Astrocyte of the spinal cord (primary cell): ENCODE results near the gene ARHGAP44.
"Not testable (repeated sequence)": the region's sequence is repeated elsewhere in the genome, so short reads cannot be mapped to it uniquely, and the experiment has no call there.

Experiments used
- DNase-seq: peaks from one replicate; pipeline ENCODE4 v3.0.0; 2011; ENCODE audit warnings: low read depth, low spot score
- H3K4me3 ChIP-seq: 2 replicates; pipeline ENCODE4 v1.5.1; 2011; ENCODE audit warnings: low read depth, mild to moderate bottlenecking, low read length, moderate library complexity
- in situ Hi-C: cut with HindIII; loops from 2 replicates; pipeline ENCODE4 v1.10.0; 2017; ENCODE audit warnings: low sequenced_read_pairs
- TF ChIP-seq, protein P1 (sequence below): IDR thresholded peaks from 2 replicates; pipeline ENCODE4 v1.5.1; 2012; ENCODE audit warnings: low read depth, mild to moderate bottlenecking, low read length, inconsistent platforms

The ARHGAP44 gene

DNA sequence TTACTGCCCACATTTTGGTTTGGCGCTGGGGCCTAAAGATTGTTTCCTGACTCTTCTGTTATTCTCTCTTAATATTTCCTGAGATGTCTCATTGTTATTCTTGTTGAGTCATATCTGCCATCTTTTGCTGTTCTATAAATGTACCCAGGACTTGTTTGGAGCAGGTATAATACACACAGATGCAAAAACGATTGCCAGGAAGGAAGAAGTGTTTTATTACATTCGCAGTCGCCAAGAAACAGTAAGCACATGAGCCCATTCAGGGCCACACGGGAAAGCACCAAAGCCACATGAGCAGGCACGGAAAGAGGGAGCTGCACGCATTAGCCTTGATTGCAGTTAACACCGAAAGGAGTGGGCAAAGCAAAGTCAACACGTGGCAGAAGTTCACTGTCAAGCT is 70.2 kb downstream of the ARHGAP44 start:
- TF ChIP-seq, protein P1, sequence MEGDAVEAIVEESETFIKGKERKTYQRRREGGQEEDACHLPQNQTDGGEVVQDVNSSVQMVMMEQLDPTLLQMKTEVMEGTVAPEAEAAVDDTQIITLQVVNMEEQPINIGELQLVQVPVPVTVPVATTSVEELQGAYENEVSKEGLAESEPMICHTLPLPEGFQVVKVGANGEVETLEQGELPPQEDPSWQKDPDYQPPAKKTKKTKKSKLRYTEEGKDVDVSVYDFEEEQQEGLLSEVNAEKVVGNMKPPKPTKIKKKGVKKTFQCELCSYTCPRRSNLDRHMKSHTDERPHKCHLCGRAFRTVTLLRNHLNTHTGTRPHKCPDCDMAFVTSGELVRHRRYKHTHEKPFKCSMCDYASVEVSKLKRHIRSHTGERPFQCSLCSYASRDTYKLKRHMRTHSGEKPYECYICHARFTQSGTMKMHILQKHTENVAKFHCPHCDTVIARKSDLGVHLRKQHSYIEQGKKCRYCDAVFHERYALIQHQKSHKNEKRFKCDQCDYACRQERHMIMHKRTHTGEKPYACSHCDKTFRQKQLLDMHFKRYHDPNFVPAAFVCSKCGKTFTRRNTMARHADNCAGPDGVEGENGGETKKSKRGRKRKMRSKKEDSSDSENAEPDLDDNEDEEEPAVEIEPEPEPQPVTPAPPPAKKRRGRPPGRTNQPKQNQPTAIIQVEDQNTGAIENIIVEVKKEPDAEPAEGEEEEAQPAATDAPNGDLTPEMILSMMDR = no peak
- in situ Hi-C loops = no loop called here
- peak; percentile 33 for DNase-seq
- no peak overlapping the region for H3K4me3 ChIP-seq

- TF ChIP-seq, protein P1 = no peak
- DNase-seq = no peak
- H3K4me3 ChIP-seq = no peak overlapping the region
- in situ Hi-C loops = no loop called here
Observed at GRCh38 chr17:12865769-12866168, 76.5 kb downstream of the ARHGAP44 start.

DNA sequence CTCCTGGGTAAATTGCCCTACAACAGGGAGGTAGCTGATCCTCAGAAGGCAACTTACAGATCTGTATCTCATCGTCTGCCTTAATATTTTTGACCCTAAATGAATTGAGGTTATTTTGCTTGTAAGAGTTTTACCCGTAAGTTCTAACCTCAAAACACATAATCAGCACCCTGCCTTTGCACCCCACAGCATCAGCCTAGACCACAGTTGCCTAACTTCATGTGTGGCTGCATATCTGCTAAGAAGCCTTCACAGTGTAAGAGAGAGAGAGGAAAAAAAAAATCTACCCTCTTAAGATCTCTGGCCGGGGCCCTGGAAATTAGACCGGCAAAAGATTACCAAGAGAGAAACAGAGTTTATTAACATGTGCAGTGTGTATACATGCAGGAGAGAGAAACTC is 76.9 kb downstream of the ARHGAP44 start:
- DNase-seq = no peak
- TF ChIP-seq, protein P1 = no peak
- no peak overlapping the region for H3K4me3 ChIP-seq
- in situ Hi-C loops = no loop called here

DNA sequence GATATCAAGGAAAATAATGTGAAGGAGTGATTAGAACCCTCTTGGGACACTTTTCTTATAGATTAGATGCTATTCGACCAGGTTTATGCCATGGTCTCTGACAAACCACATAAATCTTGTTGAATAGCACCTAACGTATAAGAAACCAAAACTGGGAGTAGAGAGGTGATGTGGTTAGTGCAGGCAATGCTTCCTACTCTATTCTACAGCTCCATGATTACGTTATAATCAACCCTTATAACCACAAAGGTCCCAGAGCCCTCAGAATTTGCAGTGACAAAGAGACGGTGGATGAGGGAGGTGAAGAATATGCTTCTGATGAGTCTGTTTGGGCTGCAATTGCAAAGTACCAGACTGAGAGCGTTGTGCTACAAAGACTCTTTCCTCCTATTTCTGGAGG is 78.4 kb downstream of the ARHGAP44 start:
- TF ChIP-seq, protein P1 = no peak
- in situ Hi-C loops = no loop called here
- no peak for DNase-seq
- no peak overlapping the region for H3K4me3 ChIP-seq

- in situ Hi-C loops, H3K4me3 ChIP-seq, DNase-seq: not testable (repeated sequence)
Observed at GRCh38 chr17:12873415-12874125, 84.3 kb downstream of the ARHGAP44 start.

- TF ChIP-seq, protein P1 = no peak
- H3K4me3 ChIP-seq = no peak overlapping the region
- in situ Hi-C loops = no loop called here
- no peak for DNase-seq
Observed at GRCh38 chr17:12877953-12878669, 88.8 kb downstream of the ARHGAP44 start.

DNA sequence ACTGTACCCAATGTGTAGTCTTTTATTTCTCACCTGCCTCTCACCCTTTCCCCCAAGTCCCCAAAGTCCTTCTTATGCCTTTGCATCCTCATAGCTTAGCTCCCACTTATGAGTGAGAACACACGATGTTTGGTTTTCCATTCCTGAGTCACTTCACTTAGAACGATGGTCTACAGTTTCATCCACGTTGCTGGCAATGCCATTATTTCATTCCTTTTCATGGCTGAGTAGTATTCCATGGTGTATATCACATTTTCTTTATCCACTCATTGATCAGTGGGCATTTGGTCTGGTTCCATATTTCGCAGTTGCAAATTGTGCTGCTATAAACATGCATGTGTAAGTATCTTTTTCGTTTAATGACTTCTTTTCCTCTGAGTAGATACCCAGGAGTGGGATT is 89.8 kb downstream of the ARHGAP44 start:
- DNase-seq, H3K4me3 ChIP-seq, in situ Hi-C loops: not testable (repeated sequence)
